Panc1 (cell line): ENCODE results near the gene PRXL2B. TPM values are rescaled to one million over a fixed set of nuclear protein-coding genes. Genes with fewer than 3 reads are reported as not detected.

ENCODE experiments used
- ATAC-seq: fragments of 200-7000 bp; cut with Tn5 transposase; 2 replicates; pipeline ENCODE4 v1.9.1; 2020; ENCODE audit warnings: mild to moderate bottlenecking, moderate library complexity
- BruUV-seq: library from RNA; stranded (reverse); fragments of 400-500 nt; replicated peaks from 2 replicates; lab custom pipeline; 2021; lab: Mats Ljungman, UMichigan
- CTCF ChIA-PET: fragments of 300-600 bp; sonication (Branson Sonifier 250); formaldehyde crosslinking; loops from one replicate; lab custom pipeline; 2022; ENCODE audit warnings: antibody characterized with exemption; lab: Charles Lee
- POLR2A ChIA-PET: fragments of 300-600 bp; sonication (Branson Sonifier 250); formaldehyde crosslinking; loops from one replicate; lab custom pipeline; 2022; ENCODE audit warnings: antibody characterized with exemption; lab: Charles Lee
- DNase-seq: peaks from one replicate; pipeline ENCODE4 v3.0.0-alpha.2; 2010; ENCODE audit warnings: low read depth, low spot score
- H3K27ac ChIP-seq: 2 replicates; pipeline ENCODE4 v1.5.1; 2011; ENCODE audit warnings: mild to moderate bottlenecking, low read length, inconsistent platforms
- H3K27me3 ChIP-seq: fragments of 200-500 bp; sonication (Bioruptor generic); 2 replicates; pipeline ENCODE4 v1.6.0; 2014; ENCODE audit warnings: low read length, inconsistent platforms; ENCODE audit not compliant: control insufficient read depth, insufficient read depth
- H3K36me3 ChIP-seq: fragments of 200-500 bp; sonication (Bioruptor generic); 2 replicates; pipeline ENCODE4 v1.5.1; 2014; ENCODE audit warnings: inconsistent platforms, mild to moderate bottlenecking, low read length, moderate library complexity; ENCODE audit not compliant: control insufficient read depth, insufficient read depth
- H3K4me1 ChIP-seq: 2 replicates; pipeline ENCODE4 v1.5.1; 2011; ENCODE audit warnings: inconsistent platforms, mild to moderate bottlenecking, low read length, moderate library complexity; ENCODE audit not compliant: control insufficient read depth, insufficient read depth
- H3K4me3 ChIP-seq, 2 experiments: 2 replicates each; pipeline ENCODE4 v1.5.1; 2011 to 2012; ENCODE audit warnings: low read depth in 2 of 2, low read length in 2 of 2, mild to moderate bottlenecking in 2 of 2, inconsistent platforms in 1 of 2, moderate library complexity in 1 of 2
- H3K9me3 ChIP-seq: fragments of 200-500 bp; sonication (Bioruptor generic); 2 replicates; pipeline ENCODE4 v1.5.1; 2014; ENCODE audit warnings: low read depth, mild to moderate bottlenecking, inconsistent platforms, low read length, moderate library complexity; ENCODE audit not compliant: control insufficient read depth, insufficient read depth
- CTCF ChIP-seq: fragments of 450-650 bp; IDR thresholded peaks from 2 replicates; pipeline ENCODE4 v1.5.1; 2017; ENCODE audit warnings: mild to moderate bottlenecking
- POLR2AphosphoS5 ChIP-seq: IDR thresholded peaks from 2 replicates; pipeline ENCODE4 v1.6.1; 2012; ENCODE audit warnings: mild to moderate bottlenecking, low read depth, low read length, moderate library complexity
- REST ChIP-seq, 2 experiments: IDR thresholded peaks; 2 replicates each; pipeline ENCODE4 v1.6.1; 2011 to 2012; ENCODE audit warnings: low read depth in 2 of 2, control low read depth in 1 of 2, low read length in 1 of 2, mild to moderate bottlenecking in 1 of 2, moderate library complexity in 1 of 2; ENCODE audit not compliant: insufficient read depth in 1 of 2
- SIN3A ChIP-seq: IDR thresholded peaks from 2 replicates; pipeline ENCODE4 v1.6.1; 2012; ENCODE audit warnings: low read depth, mild to moderate bottlenecking, low read length, moderate library complexity, borderline replicate concordance; ENCODE audit not compliant: insufficient read depth
- TCF7L2 ChIP-seq: IDR thresholded peaks from 2 replicates; pipeline ENCODE4 v1.6.1; 2011; ENCODE audit warnings: mild to moderate bottlenecking, low read depth, low read length, inconsistent platforms
- in situ Hi-C: cut with HindIII; loops from 2 replicates; pipeline ENCODE4 v1.10.0; 2016; ENCODE audit warnings: low sequenced_read_pairs, low pct_unique_long_range_greater_than_20kb
- intact Hi-C: fragments of 100-400 bp; cut with micrococcal nuclease; formaldehyde crosslinking; loops from one replicate; pipeline ENCODE4 v1.10.0; 2022; ENCODE audit not compliant: unreplicated experiment
- total RNA-seq: library from RNA; stranded (reverse); gene quantifications from one replicate; pipeline ENCODE4 v1.2.1, GENCODE V29; 2021; ENCODE audit not compliant: unreplicated experiment

Gene PRXL2B
- total RNA-seq, 1 experiment from 2014 or later = 17.0 TPM

- Histone ChIP-seq H3K9me3 (no peaks in the 10 kb centered on the region), H3K4me1 (no peaks in the 10 kb centered on the region), H3K36me3 (no peaks in the 10 kb centered on the region), H3K27me3 (no peaks in the 10 kb centered on the region), H3K27ac (no peak overlapping the region), H3K4me3 (no peak overlapping the region)
- intact Hi-C loops = no loop called here
- BruUV-seq = no TSS peak
- in situ Hi-C loops = no loop called here
- ChIA-PET POLR2A (no interaction called here), CTCF (no interaction called here)
- TF ChIP-seq POLR2AphosphoS5 (no peak), REST (IDR thresholded peaks at IDR 0.05; ENCODE audit: insufficient read depth in 1 of 2, low read depth in 2 of 2, low read length in 1 of 2) (no peak), CTCF (no peak), TCF7L2 (no peak), SIN3A (no peak)
- no peak for DNase-seq
- ATAC-seq = no peak
Measured at GRCh38 chr1:2609319-2610035, 22.9 kb downstream of the PRXL2B start.

- ChIA-PET CTCF (no interaction called here), POLR2A (no interaction called here)
- Histone ChIP-seq H3K9me3 (no peaks in the 10 kb centered on the region), H3K4me3 (no peak overlapping the region), H3K27me3 (peaks cover 4% of the 10 kb centered on the region; the same call in 1 of the 2 replicates), H3K27ac (no peak overlapping the region), H3K36me3 (no peaks in the 10 kb centered on the region), H3K4me1 (no peaks in the 10 kb centered on the region)
- DNase-seq (no peak), ATAC-seq (peak; percentile 49; the same call in 1 of the 2 replicates)
- no TSS peak for BruUV-seq
- intact Hi-C loops = no loop called here
- in situ Hi-C loops = no loop called here
- TF ChIP-seq CTCF (no peak), POLR2AphosphoS5 (no peak), TCF7L2 (no peak), SIN3A (no peak), REST (IDR thresholded peaks at IDR 0.05; ENCODE audit: insufficient read depth in 1 of 2, low read depth in 2 of 2, low read length in 1 of 2) (no peak)
Measured at GRCh38 chr1:2610036-2610959, 23.7 kb downstream of the PRXL2B start.
